ENCODE data around the gene PDYN.

DNA sequence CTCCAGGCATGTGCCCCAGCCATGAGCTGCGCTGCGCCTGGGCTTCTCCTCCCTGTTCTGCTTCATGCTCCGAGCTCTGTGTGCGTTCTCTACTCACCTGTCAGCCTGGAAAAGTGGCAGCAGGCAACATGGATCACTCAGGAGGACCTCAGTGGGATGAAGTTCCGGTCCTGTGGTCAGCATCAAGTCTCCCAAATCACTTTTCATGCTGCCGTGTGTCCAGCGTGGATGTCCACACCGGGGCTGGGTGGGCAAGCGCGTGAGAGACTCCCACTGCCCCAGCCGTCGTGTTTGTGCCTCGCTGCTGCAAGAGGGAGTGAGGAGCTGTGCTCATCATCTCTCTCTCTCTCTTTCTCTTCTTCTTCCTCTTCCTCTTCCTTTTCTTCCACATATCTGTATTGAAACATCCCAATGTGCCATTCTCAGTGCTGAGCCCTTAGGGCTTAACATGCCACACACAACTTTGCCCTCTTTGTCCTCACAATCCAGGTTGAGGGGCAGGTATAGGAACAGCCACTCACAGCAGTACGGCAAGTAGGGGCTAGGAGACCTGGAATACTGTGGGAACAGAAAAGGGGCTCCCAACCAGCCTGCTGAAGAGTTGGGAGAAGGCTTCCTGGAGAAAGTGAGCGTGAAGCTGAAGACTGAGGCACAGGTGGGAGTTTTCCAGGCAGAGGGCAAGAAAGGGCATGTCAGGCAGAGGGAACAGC lies 3.8 kb upstream of the PDYN start:
- TF ChIP-seq, protein P1, sequence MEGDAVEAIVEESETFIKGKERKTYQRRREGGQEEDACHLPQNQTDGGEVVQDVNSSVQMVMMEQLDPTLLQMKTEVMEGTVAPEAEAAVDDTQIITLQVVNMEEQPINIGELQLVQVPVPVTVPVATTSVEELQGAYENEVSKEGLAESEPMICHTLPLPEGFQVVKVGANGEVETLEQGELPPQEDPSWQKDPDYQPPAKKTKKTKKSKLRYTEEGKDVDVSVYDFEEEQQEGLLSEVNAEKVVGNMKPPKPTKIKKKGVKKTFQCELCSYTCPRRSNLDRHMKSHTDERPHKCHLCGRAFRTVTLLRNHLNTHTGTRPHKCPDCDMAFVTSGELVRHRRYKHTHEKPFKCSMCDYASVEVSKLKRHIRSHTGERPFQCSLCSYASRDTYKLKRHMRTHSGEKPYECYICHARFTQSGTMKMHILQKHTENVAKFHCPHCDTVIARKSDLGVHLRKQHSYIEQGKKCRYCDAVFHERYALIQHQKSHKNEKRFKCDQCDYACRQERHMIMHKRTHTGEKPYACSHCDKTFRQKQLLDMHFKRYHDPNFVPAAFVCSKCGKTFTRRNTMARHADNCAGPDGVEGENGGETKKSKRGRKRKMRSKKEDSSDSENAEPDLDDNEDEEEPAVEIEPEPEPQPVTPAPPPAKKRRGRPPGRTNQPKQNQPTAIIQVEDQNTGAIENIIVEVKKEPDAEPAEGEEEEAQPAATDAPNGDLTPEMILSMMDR (conservative IDR thresholded peaks at IDR 0.05) = no peak
- no peak for TF ChIP-seq ZFX (IDR thresholded peaks at IDR 0.05)

Measured in C4-2B (cell line).